H1 (cell line): ENCODE results near the gene CNTD1. TPM values are rescaled to one million over a fixed set of nuclear protein-coding genes. Genes with fewer than 3 reads are reported as not detected.
A peak's percentile ranks its signal among the peaks of the same experiment; 100 is the strongest.

Source experiments
- CTCF ChIA-PET: fragments of 300-600 bp; sonication (Branson Sonifier 250); formaldehyde crosslinking; loops from one replicate; lab custom pipeline; 2021; ENCODE audit not compliant: partially characterized antibody; lab: Charles Lee
- POLR2A ChIA-PET: fragments of 300-600 bp; sonication (Branson Sonifier 250); formaldehyde crosslinking; loops from one replicate; lab custom pipeline; 2021; ENCODE audit warnings: inconsistent platforms; ENCODE audit not compliant: partially characterized antibody; lab: Charles Lee
- DNase-seq, 2 experiments: peaks; one replicate each; pipeline versions ENCODE4 v3.0.0 to v3.0.0-alpha.2; 2010 to 2022; ENCODE audit warnings: low spot score in 2 of 2, low read depth in 1 of 2, mixed read lengths in 1 of 2
- FAIRE-seq: peaks from 2 replicates; lab custom pipeline; 2011; peaks lifted over from hg19 to GRCh38; lab: Jason Lieb, UNC
- H2AFZ ChIP-seq: 2 replicates; pipeline ENCODE4 v1.8.1; 2012; ENCODE audit warnings: low read length, inconsistent platforms
- H2AK5ac ChIP-seq: 2 replicates; pipeline ENCODE4 v1.6.1; 2013; ENCODE audit warnings: low read depth, low read length
- H2BK120ac ChIP-seq: replicated peaks from 2 replicates; pipeline ENCODE3; 2013; ENCODE audit warnings: low read depth, low read length, inconsistent platforms
- H2BK12ac ChIP-seq: 2 replicates; pipeline ENCODE4 v1.6.1; 2013; ENCODE audit warnings: low read depth, low read length
- H2BK15ac ChIP-seq: 2 replicates; pipeline ENCODE4 v1.6.1; 2013; ENCODE audit warnings: low read length
- H2BK20ac ChIP-seq: 2 replicates; pipeline ENCODE4 v1.6.1; 2013; ENCODE audit warnings: low read length
- H2BK5ac ChIP-seq: 2 replicates; pipeline ENCODE4 v1.6.1; 2013; ENCODE audit warnings: low read depth, low read length
- H3K14ac ChIP-seq: 2 replicates; pipeline ENCODE4 v1.6.1; 2013; ENCODE audit warnings: inconsistent platforms; ENCODE audit not compliant: insufficient read length
- H3K18ac ChIP-seq: 2 replicates; pipeline ENCODE4 v1.6.1; 2013; ENCODE audit warnings: low read length; ENCODE audit errors: extremely low read depth
- H3K23ac ChIP-seq: 2 replicates; pipeline ENCODE4 v1.6.1; 2013; ENCODE audit warnings: inconsistent platforms; ENCODE audit not compliant: insufficient read length
- H3K23me2 ChIP-seq: 2 replicates; pipeline ENCODE4 v1.6.1; 2013; ENCODE audit warnings: low read depth, low read length
- H3K27ac ChIP-seq: 2 replicates; pipeline ENCODE4 v1.6.1; 2011; ENCODE audit warnings: low read depth, low read length, inconsistent platforms
- H3K27me3 ChIP-seq, 4 experiments: replicated peaks in 1 of 4; 1 replicate in 1 of 4; 2 replicates in 3 of 4; pipeline versions ENCODE4 v1.6.1 to v1.8.1; 2011 to 2013; ENCODE audit warnings: low read length in 3 of 4, mild to moderate bottlenecking in 3 of 4, inconsistent platforms in 2 of 4, mixed read lengths in 2 of 4, moderate library complexity in 1 of 4; ENCODE audit not compliant: control insufficient read depth in 3 of 4, insufficient read depth in 3 of 4; ENCODE audit errors: extremely low read depth in 1 of 4
- H3K36me3 ChIP-seq, 4 experiments: 2 replicates each; pipeline versions ENCODE4 v1.6.1 to v1.8.1; 2011 to 2013; ENCODE audit warnings: mild to moderate bottlenecking in 4 of 4, low read length in 3 of 4, moderate library complexity in 2 of 4, control low read depth in 1 of 4, inconsistent platforms in 1 of 4; ENCODE audit not compliant: insufficient read depth in 4 of 4, control insufficient read depth in 2 of 4
- H3K4ac ChIP-seq: replicated peaks from 2 replicates; pipeline ENCODE3; 2013; ENCODE audit warnings: low read length, low read depth, mixed read lengths, inconsistent platforms; ENCODE audit not compliant: insufficient read length
- H3K4me1 ChIP-seq, 4 experiments: replicated peaks in 1 of 4; 1 replicate in 1 of 4; 2 replicates in 3 of 4; pipeline versions ENCODE4 v1.6.1 to v1.8.1; 2011 to 2013; ENCODE audit warnings: low read length in 3 of 4, inconsistent platforms in 2 of 4, mixed read lengths in 1 of 4; ENCODE audit not compliant: insufficient read depth in 4 of 4, control insufficient read depth in 3 of 4
- H3K4me2 ChIP-seq, 2 experiments: 2 replicates each; pipeline versions ENCODE4 v1.6.1 to v1.8.1; 2011 to 2013; ENCODE audit warnings: low read depth in 2 of 2, low read length in 2 of 2, control low read depth in 1 of 2, inconsistent platforms in 1 of 2, mild to moderate bottlenecking in 1 of 2; ENCODE audit not compliant: insufficient read depth in 1 of 2
- H3K4me3 ChIP-seq, 4 experiments: fragments of 200-600, 300-600 bp in 1 of 4; sonication (generic), shearing (Covaris generic), sonication (Bioruptor Twin) in 1 of 4; 2 replicates each; pipeline versions ENCODE4 v1.5.1 to v1.8.1; 2011 to 2016; ENCODE audit warnings: low read length in 4 of 4, low read depth in 3 of 4, control low read depth in 2 of 4, inconsistent platforms in 2 of 4, mild to moderate bottlenecking in 2 of 4, mixed read lengths in 1 of 4, moderate library complexity in 1 of 4; ENCODE audit not compliant: insufficient read depth in 2 of 4; ENCODE audit errors: extremely low read depth in 1 of 4
- H3K56ac ChIP-seq: replicated peaks from 2 replicates; pipeline ENCODE3; 2013; ENCODE audit warnings: low read depth, mild to moderate bottlenecking, mixed read lengths, low read length, inconsistent platforms; ENCODE audit not compliant: insufficient read length
- H3K79me1 ChIP-seq: 2 replicates; pipeline ENCODE4 v1.6.1; 2013; ENCODE audit warnings: low read depth, low read length, control low read depth
- H3K79me2 ChIP-seq, 2 experiments: 2 replicates each; pipeline versions ENCODE4 v1.6.1 to v1.8.1; 2012 to 2013; ENCODE audit warnings: low read length in 2 of 2, mild to moderate bottlenecking in 2 of 2, inconsistent platforms in 1 of 2; ENCODE audit not compliant: insufficient read depth in 2 of 2, control insufficient read depth in 1 of 2
- H3K9ac ChIP-seq, 4 experiments: replicated peaks in 1 of 4; 1 replicate in 1 of 4; 2 replicates in 3 of 4; pipeline versions ENCODE4 v1.6.1 to v1.8.1; 2011 to 2013; ENCODE audit warnings: low read depth in 3 of 4, low read length in 3 of 4, control low read depth in 2 of 4, mild to moderate bottlenecking in 2 of 4, moderate library complexity in 2 of 4, inconsistent platforms in 1 of 4; ENCODE audit errors: extremely low read depth in 1 of 4
- H3K9me3 ChIP-seq, 2 experiments: 2 replicates each; pipeline versions ENCODE4 v1.6.1 to v1.8.1; 2012 to 2013; ENCODE audit warnings: mild to moderate bottlenecking in 2 of 2, moderate library complexity in 2 of 2, control low read depth in 1 of 2, inconsistent platforms in 1 of 2, low read depth in 1 of 2, low read length in 1 of 2, mixed read lengths in 1 of 2; ENCODE audit not compliant: insufficient read depth in 2 of 2
- H4K20me1 ChIP-seq, 2 experiments: replicated peaks in 1 of 2; 2 replicates each; pipeline versions ENCODE3 to v1.8.1; 2011 to 2013; ENCODE audit warnings: inconsistent platforms in 2 of 2, low read length in 2 of 2, mild to moderate bottlenecking in 1 of 2; ENCODE audit not compliant: insufficient read depth in 2 of 2, control insufficient read depth in 1 of 2
- H4K5ac ChIP-seq: 2 replicates; pipeline ENCODE4 v1.6.1; 2013; ENCODE audit warnings: low read length, low read depth, mixed read lengths, inconsistent platforms; ENCODE audit not compliant: insufficient read length
- H4K8ac ChIP-seq: 2 replicates; pipeline ENCODE4 v1.8.0; 2013; ENCODE audit warnings: mild to moderate bottlenecking, moderate library complexity, low read length, inconsistent platforms; ENCODE audit not compliant: insufficient read depth; ENCODE audit errors: extremely low read depth
- H4K91ac ChIP-seq: replicated peaks from 2 replicates; pipeline ENCODE3; 2013; ENCODE audit warnings: low read length, mixed read lengths, inconsistent platforms; ENCODE audit not compliant: insufficient read length
- TBP ChIP-seq: IDR thresholded peaks from 2 replicates; pipeline ENCODE4 v1.6.1; 2011; ENCODE audit warnings: low read depth, low read length, improper control_type of control experiment
- WGBS, 2 experiments: shearing (Covaris generic) in 1 of 2; methylation state at CpG; one replicate each; pipeline versions ENCODE4 v1.1.6 to v1.1.7; 2013 to 2015; ENCODE audit warnings: low lambda C conversion rate in 2 of 2, mixed read lengths in 2 of 2, inconsistent platforms in 1 of 2, low coverage in 1 of 2, missing lambda C conversion rate in 1 of 2; ENCODE audit not compliant: insufficient replicate concordance in 2 of 2, insufficient coverage in 1 of 2, insufficient read length in 1 of 2; ENCODE audit errors: extremely low coverage in 1 of 2, missing lambda C conversion rate in 1 of 2; 5-methylcytosine and 5-hydroxymethylcytosine counted together
- polyA plus RNA-seq, 7 experiments: library from polyadenylated mRNA; depleted of rRNA in 3 of 7; stranded (reverse) in 5 of 7; unstranded in 2 of 7; fragments of >200 nt in 5 of 7; fragments of 200-250 nt in 2 of 7; gene quantifications; 1 replicate in 5 of 7; 2 replicates in 1 of 7; 4 replicates in 1 of 7; pipeline versions ENCODE4 v1.2.1 to v1.2.3, GENCODE V29; 2011 to 2013; ENCODE audit warnings: missing spikeins in 2 of 7, mixed read lengths in 2 of 7
- total RNA-seq: library from RNA; stranded (reverse); fragmentation: NEBNext Ultra II Directional; extraction: Animal tissue kit (Norgen Biotek cat#: 25700); gene quantifications from 2 replicates; pipeline ENCODE4 v1.2.1, GENCODE V29; 2021

CNTD1 gene
- total and polyA plus RNA-seq, 2 of the 8 experiments (the other 6 are each of a cell fraction or from before 2014, with no cell fraction given): not detected

DNA sequence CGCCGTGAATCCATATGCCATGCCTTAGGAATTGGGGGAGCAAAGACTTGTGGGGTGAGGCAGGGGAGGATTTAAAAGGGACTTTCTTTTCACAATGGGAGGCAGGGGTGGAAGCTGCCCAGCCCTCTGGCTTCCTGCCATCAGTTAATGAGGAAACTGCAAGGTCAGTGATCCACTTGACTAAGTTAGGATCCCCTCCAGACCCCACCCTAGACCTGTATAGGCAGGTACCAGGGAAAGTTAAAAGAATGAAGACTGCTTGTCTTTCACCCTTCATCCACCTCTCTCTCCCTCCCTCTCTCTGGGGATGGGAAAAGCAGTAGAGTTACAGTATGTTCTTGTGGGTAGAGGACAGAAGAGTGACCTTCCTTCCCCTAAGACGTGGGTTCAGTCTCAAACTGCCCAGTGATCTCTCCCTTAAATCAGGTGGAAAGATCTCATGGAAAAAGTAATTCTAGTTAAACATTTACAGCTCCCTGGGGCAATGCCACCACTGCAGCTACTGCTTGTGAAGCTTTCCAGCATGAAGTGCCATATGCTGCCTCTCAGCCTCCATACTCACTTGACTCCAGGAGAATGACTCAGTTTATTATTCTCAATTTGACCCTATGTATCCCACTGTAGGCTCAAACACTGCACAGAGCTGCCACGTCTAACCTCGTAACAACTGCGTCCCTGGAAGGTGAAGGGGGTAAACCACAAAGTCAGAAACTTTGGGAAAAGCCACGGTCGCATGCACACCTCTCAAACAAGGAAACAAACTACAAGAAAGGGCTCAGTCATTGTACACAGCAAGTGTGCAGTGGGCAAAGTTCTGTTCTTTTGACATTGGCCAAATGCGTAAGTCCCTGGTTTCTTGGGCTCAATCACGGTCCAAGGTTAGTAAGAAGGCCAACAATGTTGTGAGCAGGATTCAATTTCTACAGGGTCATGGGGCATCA, 1.3 kb upstream of the CNTD1 start:
- H3K4ac ChIP-seq: no peak overlapping the region

More for the DNA sequence above, 1.3 kb upstream of the CNTD1 start:
- Histone ChIP-seq H3K79me2 (peaks cover 0 to 6% of the 10 kb centered on the region in 2 experiments; a peak in 2 of 4 replicates), H2BK20ac (no peak overlapping the region), H4K91ac (no peak overlapping the region), H3K4me1 (peaks cover 3 to 5% (median 4%) of the 10 kb centered on the region in 4 experiments; a peak in 6 of 7 replicates), H2BK12ac (no peak overlapping the region), H3K23ac (no peak overlapping the region), H3K14ac (no peak overlapping the region), H3K79me1 (no peaks in the 10 kb centered on the region; the same call in 1 of the 2 replicates), H3K27ac (no peak overlapping the region), H3K23me2 (no peaks in the 10 kb centered on the region), H4K8ac (no peak overlapping the region), H4K5ac (no peak overlapping the region), H3K56ac (no peak overlapping the region), H2BK120ac (no peak overlapping the region), H3K9ac (peak overlapping the region in 3 of 4 experiments; percentile 89 to 93 (median 90); a peak in 3 of 7 replicates), H3K4me3 (peak overlapping the region; percentile 90 to 100 (median 98)), H2AK5ac (no peak overlapping the region), H2BK15ac (no peak overlapping the region), H3K18ac (no peak overlapping the region), H3K9me3 (peaks cover 5 to 8% of the 10 kb centered on the region in 2 experiments; a peak in 3 of 4 replicates), H4K20me1 (peaks cover 0 to 2% of the 10 kb centered on the region in 2 experiments), H2AFZ (no peak overlapping the region), H3K27me3 (peaks cover 0 to 11% (median 8%) of the 10 kb centered on the region in 4 experiments; a peak in 6 of 7 replicates), H3K36me3 (no peaks in the 10 kb centered on the region), H2BK5ac (no peak overlapping the region), H3K4me2 (peak overlapping the region; percentile 85 to 95)
- 89% methylated on average over 10 of the region's 10 CpGs; no CpG with 5 or more reads in 1 of the 2 experiments for WGBS, 2 experiments
- ChIA-PET CTCF (interaction anchor here (0.8 to 2.1 kb wide), 10 partner anchors 20 to 219 kb away, joined by 3 to 7 read pairs (median 4); no protein-coding TSS in a partner anchor), POLR2A (interaction anchor here (0.5 to 3.1 kb wide), 9 partner anchors 8 to 248 kb away, joined by 3 to 17 read pairs (median 3); partner anchors contain the start of gene WNK4)
- DNase-seq: no peak
- TF ChIP-seq TBP: no peak
- FAIRE-seq: no peak
